T-helper 17 cell (primary cell): ENCODE measurements around the gene DOCK1. TPM values are rescaled to one million over a fixed set of nuclear protein-coding genes. Genes with fewer than 3 reads are reported as not detected.

Experiments used
- ATAC-seq: fragments of 150-1000 bp; cut with Tn5 transposase; 2 replicates; pipeline ENCODE4 v1.10.0; 2021; ENCODE audit warnings: mild to moderate bottlenecking, moderate library complexity
- DNase-seq, 3 donors: peaks; one replicate each; pipeline versions ENCODE4 v3.0.0 to v3.0.0-alpha.2; 2020 to 2021
- H3K9me3 ChIP-seq: one replicate; pipeline ENCODE4 v1.7.0; 2013; ENCODE audit warnings: low read length, mild to moderate bottlenecking; ENCODE audit not compliant: control insufficient read depth, poor library complexity, severe bottlenecking
- H3K27ac Mint-ChIP-seq: one replicate; pipeline ENCODE4 v1.8.0; 2022; ENCODE audit warnings: mild to moderate bottlenecking, moderate library complexity, mixed read lengths
- H3K27me3 Mint-ChIP-seq: one replicate; pipeline ENCODE4 v1.8.0; 2022; ENCODE audit warnings: mixed read lengths
- H3K36me3 Mint-ChIP-seq: one replicate; pipeline ENCODE4 v1.8.0; 2022; ENCODE audit warnings: low read depth, mixed read lengths
- H3K4me1 Mint-ChIP-seq: one replicate; pipeline ENCODE4 v1.8.0; 2022; ENCODE audit warnings: mild to moderate bottlenecking, mixed read lengths
- H3K4me3 Mint-ChIP-seq: one replicate; pipeline ENCODE4 v1.8.0; 2022; ENCODE audit warnings: mild to moderate bottlenecking, moderate library complexity, mixed read lengths
- total RNA-seq, 4 donors: library from RNA in 2 of 4; stranded (reverse) in 2 of 4; gene quantifications; one replicate each; pipeline ENCODE4 v1.2.3 and lab custom pipeline; 2022 to 2026

Gene DOCK1
- total RNA-seq, 2 donors from 2014 or later: 0.76 TPM; not detected in 1

DNA sequence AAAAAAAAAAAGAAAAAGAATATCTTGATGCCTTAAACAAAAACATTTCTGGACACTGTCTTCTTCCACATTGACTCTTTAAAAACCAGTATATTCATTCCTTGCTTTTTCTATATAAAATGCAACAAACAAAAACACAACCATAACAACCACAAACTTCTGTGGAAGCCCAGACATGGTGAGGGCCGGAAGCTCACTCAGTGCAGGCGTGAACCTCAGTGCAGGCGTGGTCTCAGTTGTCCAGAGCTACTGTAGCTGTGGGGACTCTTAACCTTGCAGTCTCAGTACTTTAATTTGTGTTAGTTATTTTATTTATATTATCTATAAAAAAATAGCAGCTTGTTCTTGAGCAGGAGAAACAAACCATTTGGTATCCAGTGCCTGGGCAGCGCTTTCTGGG, 131.8 kb downstream of the DOCK1 start:
- Mint-ChIP-seq H3K27me3 (no peaks in the 10 kb centered on the region), H3K36me3 (no peaks in the 10 kb centered on the region), H3K27ac (no peak overlapping the region), H3K4me1 (no peaks in the 10 kb centered on the region), H3K4me3 (no peak overlapping the region)
- no peaks in the 10 kb centered on the region for H3K9me3 ChIP-seq
- DNase-seq (no peak), ATAC-seq (no peak)

- H3K9me3 ChIP-seq: no peaks in the 10 kb centered on the region
- Mint-ChIP-seq H3K4me1 (no peaks in the 10 kb centered on the region), H3K27ac (no peak overlapping the region), H3K4me3 (no peak overlapping the region), H3K27me3 (no peaks in the 10 kb centered on the region), H3K36me3 (no peaks in the 10 kb centered on the region)
- ATAC-seq (no peak), DNase-seq (no peak)
These were observed 134.2 kb downstream of the DOCK1 start for GRCh38 chr10:127039435-127039834.

DNA sequence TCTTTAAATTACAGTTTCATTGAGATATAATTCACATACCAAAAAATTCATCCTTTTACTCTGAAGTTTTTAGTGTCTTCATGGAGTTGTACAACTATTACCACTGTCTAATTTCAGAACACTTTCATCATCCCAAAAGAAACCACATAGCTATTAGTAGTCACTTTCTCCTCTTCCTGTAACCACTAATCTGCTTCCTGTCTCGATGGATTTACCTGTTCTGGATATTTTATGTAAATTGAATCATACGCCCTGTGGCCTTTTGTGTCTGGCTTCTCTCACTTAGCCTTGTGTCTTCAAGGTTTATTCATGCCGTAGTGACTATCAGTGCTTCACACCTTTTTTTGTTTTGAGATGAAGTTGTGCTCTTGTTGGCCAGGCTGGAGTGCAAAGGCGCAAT, 135.5 kb downstream of the DOCK1 start:
- Mint-ChIP-seq H3K27me3 (no peaks in the 10 kb centered on the region), H3K36me3 (no peaks in the 10 kb centered on the region), H3K4me1 (no peaks in the 10 kb centered on the region), H3K27ac (no peak overlapping the region), H3K4me3 (no peak overlapping the region)
- ATAC-seq (no peak), DNase-seq (no peak)
- no peaks in the 10 kb centered on the region for H3K9me3 ChIP-seq

GRCh38 chr10:127041552-127041951, 136.3 kb downstream of the DOCK1 start:
- Mint-ChIP-seq H3K36me3 (no peaks in the 10 kb centered on the region), H3K4me3 (no peak overlapping the region), H3K27ac (no peak overlapping the region), H3K4me1 (no peaks in the 10 kb centered on the region), H3K27me3 (no peaks in the 10 kb centered on the region)
- ATAC-seq: no peak
- no peaks in the 10 kb centered on the region for H3K9me3 ChIP-seq
- no peak for DNase-seq

DNA sequence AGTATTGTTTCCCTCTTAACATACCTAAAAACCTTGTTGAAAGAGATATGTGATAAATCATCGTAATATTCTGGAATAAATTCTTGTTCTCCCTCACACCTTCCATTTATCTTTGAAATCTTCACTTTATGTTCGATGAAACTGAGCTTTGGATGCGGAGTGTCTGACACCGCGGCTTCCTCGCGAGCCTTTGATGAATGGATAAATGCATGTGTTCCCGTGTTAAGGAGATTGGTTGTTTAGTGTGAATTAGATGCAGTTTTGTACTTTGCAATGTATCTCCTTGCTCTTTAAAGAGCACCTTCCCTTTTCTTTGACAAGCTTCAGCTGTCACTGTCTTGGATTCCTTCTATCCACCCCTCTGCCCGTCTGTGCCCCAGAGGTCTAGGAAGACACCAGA, 138.1 kb downstream of the DOCK1 start:
- no peaks in the 10 kb centered on the region for H3K27me3 Mint-ChIP-seq
- H3K27ac Mint-ChIP-seq: no peak overlapping the region
- H3K36me3 Mint-ChIP-seq: no peaks in the 10 kb centered on the region
- H3K9me3 ChIP-seq: no peaks in the 10 kb centered on the region
- no peaks in the 10 kb centered on the region for H3K4me1 Mint-ChIP-seq
- DNase-seq: no peak
- no peak for ATAC-seq
- H3K4me3 Mint-ChIP-seq: no peak overlapping the region

DNA sequence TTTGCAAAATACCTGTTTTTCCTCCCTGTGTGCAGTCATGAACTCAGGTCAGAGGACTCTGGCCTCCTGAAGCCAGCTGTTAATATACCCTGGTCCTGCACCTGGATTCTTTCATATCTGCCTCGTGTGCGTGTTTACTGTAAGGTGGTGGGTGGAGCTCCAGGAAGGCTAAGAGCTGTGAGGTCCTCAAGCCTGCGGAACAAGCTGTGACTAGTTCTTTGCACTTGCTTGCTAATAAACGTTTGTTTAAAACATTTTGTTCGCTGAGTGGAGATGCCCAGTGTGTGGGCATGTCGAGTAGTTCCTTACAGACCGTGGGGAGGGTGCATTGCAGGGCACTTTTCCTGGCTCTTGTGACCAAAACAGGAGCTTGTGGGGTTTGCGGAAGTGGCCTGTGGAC, 139.0 kb downstream of the DOCK1 start:
- ATAC-seq (no peak), DNase-seq (no peak)
- Mint-ChIP-seq H3K27ac (no peak overlapping the region), H3K4me3 (no peak overlapping the region), H3K4me1 (no peaks in the 10 kb centered on the region), H3K36me3 (no peaks in the 10 kb centered on the region), H3K27me3 (no peaks in the 10 kb centered on the region)
- no peaks in the 10 kb centered on the region for H3K9me3 ChIP-seq

GRCh38 chr10:127046975-127047877, 142.0 kb downstream of the DOCK1 start:
- no peaks in the 10 kb centered on the region for H3K36me3 Mint-ChIP-seq
- H3K27ac Mint-ChIP-seq: no peak overlapping the region
- no peaks in the 10 kb centered on the region for H3K9me3 ChIP-seq
- H3K27me3 Mint-ChIP-seq: no peaks in the 10 kb centered on the region
- no peaks in the 10 kb centered on the region for H3K4me1 Mint-ChIP-seq
- ATAC-seq (no peak), DNase-seq (no peak)
- H3K4me3 Mint-ChIP-seq: no peak overlapping the region

GRCh38 chr10:127047878-127048238, 142.6 kb downstream of the DOCK1 start:
- Mint-ChIP-seq H3K4me3 (no peak overlapping the region), H3K4me1 (no peaks in the 10 kb centered on the region), H3K27ac (no peak overlapping the region), H3K27me3 (no peaks in the 10 kb centered on the region), H3K36me3 (no peaks in the 10 kb centered on the region)
- DNase-seq (no peak), ATAC-seq (no peak)
- no peaks in the 10 kb centered on the region for H3K9me3 ChIP-seq

DNA sequence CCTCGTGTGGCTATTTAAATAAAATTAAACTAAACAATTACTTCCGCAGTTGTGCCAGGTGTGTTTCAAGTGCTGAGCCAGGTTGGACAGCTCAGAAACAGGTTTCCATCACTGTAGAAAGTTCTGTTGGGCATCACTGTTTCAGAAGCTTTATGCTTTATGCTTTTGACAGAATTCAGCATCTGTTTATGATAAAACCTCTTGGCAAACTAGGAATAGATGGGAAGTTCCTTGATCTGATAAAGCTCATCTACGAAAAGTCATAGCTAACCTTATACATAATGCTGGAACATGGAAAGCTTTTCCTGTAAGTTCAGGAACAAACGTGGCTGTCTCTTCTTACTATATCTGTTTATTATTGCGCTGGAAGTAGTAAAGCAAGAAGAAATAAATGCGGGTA, 143.4 kb downstream of the DOCK1 start:
- no peaks in the 10 kb centered on the region for H3K9me3 ChIP-seq
- no peaks in the 10 kb centered on the region for H3K27me3 Mint-ChIP-seq
- no peaks in the 10 kb centered on the region for H3K36me3 Mint-ChIP-seq
- DNase-seq (no peak), ATAC-seq (no peak)
- H3K27ac Mint-ChIP-seq: no peak overlapping the region
- no peak overlapping the region for H3K4me3 Mint-ChIP-seq
- H3K4me1 Mint-ChIP-seq: no peaks in the 10 kb centered on the region

DNA sequence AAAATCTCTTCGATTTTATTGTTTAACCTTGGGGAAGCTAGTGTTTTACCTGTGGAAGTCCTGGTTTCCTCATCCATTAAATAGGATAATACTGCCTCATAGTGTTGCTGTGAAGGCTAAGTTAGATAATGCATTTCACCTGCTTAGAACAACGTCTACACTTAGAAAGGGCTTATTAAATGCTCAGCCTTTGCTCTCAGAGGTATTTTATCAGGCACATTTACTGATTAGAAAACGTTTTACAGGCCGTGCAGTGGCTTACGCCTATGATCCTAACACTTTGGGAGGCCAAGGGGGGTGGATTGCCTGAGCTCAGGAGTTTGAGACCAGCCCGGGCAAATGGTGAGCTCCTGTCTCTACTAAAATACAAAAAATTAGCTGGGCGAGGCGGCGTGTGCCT, 146.8 kb downstream of the DOCK1 start:
- DNase-seq: no peak
- Mint-ChIP-seq H3K4me1 (no peaks in the 10 kb centered on the region), H3K27ac (no peak overlapping the region), H3K4me3 (no peak overlapping the region), H3K27me3 (no peaks in the 10 kb centered on the region), H3K36me3 (no peaks in the 10 kb centered on the region)
- ATAC-seq: no peak
- no peaks in the 10 kb centered on the region for H3K9me3 ChIP-seq

DNA sequence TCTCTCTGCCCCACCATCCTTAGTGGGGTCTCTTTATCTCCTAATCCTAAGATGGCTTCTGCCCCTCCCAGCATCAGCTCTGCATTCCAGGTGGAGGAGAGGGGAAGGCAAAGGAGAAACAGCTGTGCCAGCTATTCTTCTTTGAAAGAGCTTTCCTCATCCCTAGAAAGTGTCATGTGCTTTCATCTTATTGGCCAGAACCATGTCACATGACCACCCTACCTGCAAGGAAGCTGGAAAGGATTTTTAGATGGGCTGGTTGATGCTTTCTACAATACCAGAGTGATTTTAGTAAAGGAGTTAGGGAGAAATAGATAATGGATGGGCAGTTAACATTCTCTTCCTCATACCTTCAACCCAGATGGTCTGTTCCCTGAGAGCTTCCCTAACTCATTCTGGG, 150.0 kb downstream of the DOCK1 start:
- H3K27me3 Mint-ChIP-seq: no peaks in the 10 kb centered on the region
- H3K4me1 Mint-ChIP-seq: no peaks in the 10 kb centered on the region
- DNase-seq: no peak
- no peak overlapping the region for H3K27ac Mint-ChIP-seq
- no peak for ATAC-seq
- no peaks in the 10 kb centered on the region for H3K9me3 ChIP-seq
- H3K36me3 Mint-ChIP-seq: no peaks in the 10 kb centered on the region
- no peak overlapping the region for H3K4me3 Mint-ChIP-seq

DNA sequence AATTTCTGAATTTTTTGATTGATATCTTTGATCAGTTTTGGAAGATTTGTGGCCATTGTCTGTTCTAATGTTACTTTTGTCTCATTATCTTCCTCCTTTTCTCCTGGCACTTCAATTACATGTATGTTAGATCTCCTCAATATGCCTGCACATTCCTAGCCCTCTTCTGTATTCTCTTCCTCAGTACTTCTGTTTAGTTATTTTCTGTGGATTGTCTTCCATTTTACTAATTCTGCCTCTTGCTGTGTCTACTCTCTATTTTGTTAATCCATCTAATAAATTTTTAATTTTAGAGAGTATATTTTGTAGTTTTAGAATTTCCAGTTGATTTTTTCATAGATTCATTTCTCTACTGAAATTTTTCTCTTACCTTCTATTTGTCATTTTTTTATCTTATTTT, 154.1 kb downstream of the DOCK1 start:
- Mint-ChIP-seq H3K27me3 (no peaks in the 10 kb centered on the region), H3K36me3 (no peaks in the 10 kb centered on the region), H3K27ac (no peak overlapping the region), H3K4me3 (no peak overlapping the region), H3K4me1 (no peaks in the 10 kb centered on the region)
- ATAC-seq (no peak), DNase-seq (no peak)
- no peaks in the 10 kb centered on the region for H3K9me3 ChIP-seq

GRCh38 chr10:127063762-127064161, 158.5 kb downstream of the DOCK1 start:
- Mint-ChIP-seq H3K4me1 (no peaks in the 10 kb centered on the region), H3K4me3 (no peak overlapping the region), H3K27ac (no peak overlapping the region), H3K27me3 (no peaks in the 10 kb centered on the region), H3K36me3 (no peaks in the 10 kb centered on the region)
- ATAC-seq (no peak), DNase-seq (no peak)
- H3K9me3 ChIP-seq: no peaks in the 10 kb centered on the region

DNA sequence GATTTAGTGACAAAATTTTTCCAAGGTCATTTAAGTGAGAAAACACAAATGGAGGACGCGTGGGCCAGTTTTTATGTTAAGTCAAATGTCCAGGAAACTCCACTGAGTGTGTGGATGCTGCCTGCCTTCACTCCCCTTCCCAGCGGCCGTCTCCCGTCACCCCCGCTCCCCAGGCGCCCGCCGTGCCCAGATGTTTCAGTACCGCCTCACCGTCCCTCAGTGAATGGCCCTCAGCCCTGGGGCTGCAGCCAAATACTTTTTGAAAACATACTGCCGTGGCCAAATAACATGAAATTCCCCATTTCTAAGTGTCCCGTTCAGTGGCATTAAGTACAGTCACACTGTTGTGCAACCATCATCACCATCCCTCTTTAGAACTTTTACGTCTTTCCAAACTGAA, 159.2 kb downstream of the DOCK1 start:
- ATAC-seq: no peak
- H3K27ac Mint-ChIP-seq: no peak overlapping the region
- DNase-seq: no peak
- H3K4me3 Mint-ChIP-seq: no peak overlapping the region
- no peaks in the 10 kb centered on the region for H3K36me3 Mint-ChIP-seq
- H3K4me1 Mint-ChIP-seq: no peaks in the 10 kb centered on the region
- H3K9me3 ChIP-seq: no peaks in the 10 kb centered on the region
- H3K27me3 Mint-ChIP-seq: no peaks in the 10 kb centered on the region
